ENCODE results near the gene SPON2.
A peak's percentile ranks its signal among the peaks of the same experiment; 100 is the strongest.

Gene SPON2

DNA sequence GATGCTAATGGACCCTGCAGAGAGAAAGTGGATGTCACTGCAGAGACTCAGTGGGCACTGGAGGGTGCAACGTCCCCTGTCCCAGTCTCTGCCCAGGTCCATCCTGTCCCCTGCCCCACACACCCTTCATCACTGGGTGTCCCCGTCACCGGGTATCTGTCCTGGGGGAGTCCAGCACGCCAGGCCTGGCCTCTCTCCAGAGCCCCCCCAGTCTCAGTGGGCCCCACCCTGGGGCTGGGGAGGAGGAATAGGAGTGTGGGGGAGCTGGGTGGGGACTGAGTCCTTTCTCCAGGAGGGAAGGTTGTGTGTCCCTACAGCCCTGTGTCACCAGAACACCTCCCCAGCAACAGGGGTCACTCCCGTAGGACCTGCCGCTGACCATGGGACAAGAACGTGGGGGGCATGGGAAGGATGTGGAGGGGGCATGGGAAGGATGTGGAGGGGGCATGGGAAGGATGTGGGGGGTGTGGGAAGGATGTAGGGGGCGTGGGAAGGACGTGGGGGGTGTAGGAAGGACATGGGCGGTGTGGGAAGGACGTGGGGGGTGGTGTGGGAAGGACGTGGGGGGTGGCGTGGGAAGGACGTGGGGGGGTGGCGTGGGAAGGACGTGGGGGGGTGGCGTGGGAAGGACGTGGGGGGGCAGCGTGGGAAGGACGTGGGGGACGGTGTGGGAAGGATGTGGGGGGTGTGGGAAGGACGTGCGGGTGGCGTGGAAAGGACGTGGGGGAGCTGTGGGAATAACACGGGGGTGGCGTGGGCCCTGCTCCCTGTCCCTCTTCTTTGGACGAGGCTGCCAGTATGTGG, 21.0 kb upstream of the SPON2 start:
- no peak for DNase-seq

DNA sequence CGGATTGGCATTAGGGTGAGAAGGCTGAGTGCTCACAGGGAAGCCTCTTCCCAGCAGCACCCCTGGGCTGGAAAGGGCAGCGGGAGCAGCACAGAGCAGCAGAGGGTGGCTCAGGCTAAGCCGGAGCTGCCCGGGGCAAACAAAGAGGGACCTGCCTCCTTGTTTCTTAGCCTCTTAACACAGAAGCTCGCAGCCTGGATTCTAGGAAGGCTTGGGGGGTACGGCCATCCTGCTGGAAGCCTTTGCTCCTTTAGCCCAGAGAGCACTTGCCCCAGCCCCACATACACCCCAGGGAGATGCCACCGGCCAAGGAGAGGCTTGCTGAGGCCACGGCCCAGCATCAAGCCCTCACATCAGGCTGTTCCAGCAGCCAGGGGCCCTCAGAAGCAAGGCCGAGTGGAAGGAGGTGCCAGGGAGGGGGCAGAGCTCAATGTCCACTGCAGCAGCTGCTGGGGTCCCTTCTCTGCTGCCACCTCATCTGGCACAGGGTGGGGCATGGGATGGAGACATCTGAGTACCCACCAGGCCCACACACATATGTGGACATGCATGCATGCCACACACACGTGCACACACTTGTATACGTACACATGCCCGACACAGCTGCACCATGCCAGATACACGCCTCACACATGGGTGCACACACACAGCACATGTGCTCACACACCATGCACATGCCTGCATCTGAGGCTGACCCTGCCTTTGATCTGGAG, 20.3 kb upstream of the SPON2 start:
- DNase-seq: no peak

DNA sequence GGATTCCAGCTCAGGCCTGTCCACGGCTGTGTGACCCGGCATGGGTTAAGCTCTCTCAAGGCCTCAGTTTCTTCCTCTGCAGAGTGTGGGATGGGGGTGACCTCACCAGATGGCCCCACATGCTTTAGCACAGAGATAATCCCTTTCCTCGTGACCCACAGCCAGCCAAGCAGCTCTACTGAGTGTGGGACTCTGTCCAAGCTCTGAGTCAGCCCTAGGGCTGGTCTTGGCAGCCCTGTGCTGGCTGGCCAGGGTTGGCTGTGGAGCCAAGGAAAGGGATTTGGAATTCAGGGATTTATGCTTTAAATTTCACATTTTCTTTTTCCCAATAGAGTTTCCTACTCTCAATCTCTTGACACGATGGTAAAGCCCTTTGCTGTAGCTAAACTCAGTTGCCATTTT, 19.7 kb upstream of the SPON2 start:
- DNase-seq: no peak

DNA sequence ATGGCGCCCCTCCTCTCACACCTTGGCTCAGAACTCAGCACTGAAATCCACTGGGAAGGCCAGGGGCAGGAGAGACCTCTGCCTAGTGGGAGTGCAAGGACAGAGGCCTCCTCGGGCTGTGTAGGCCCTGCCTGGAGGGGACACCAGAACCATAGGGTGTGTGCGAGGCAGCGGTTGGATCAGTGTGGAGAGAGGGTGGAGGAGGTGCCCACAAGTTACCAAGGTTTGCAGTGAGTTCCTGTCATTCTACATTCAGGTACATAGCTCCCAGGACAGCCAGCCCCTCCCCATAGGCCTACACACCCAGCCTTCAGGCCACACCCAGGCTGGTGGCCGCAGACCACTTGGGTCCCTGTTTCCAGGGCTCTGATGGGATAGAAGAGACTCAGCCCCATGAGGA, 19.2 kb upstream of the SPON2 start:
- DNase-seq: no peak

DNA sequence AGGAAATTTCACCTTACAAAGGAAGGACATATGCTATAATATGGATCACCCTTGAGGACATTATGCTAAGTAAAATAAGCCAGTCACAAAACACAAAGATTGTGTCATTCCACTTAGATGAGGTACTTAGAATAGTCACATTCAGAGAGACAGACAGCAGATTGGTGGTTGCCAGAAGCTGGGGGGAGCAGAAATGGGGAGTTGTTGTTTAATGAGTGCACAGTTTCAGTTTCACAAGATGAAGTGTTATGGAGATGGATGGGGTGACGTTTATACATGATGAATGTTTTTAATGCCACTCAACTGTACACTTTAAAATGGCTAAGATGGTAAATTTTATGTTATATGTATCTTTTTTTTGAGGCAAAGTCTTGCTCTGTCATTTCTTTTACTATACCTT, 14.8 kb upstream of the SPON2 start:
- DNase-seq: no peak

DNA sequence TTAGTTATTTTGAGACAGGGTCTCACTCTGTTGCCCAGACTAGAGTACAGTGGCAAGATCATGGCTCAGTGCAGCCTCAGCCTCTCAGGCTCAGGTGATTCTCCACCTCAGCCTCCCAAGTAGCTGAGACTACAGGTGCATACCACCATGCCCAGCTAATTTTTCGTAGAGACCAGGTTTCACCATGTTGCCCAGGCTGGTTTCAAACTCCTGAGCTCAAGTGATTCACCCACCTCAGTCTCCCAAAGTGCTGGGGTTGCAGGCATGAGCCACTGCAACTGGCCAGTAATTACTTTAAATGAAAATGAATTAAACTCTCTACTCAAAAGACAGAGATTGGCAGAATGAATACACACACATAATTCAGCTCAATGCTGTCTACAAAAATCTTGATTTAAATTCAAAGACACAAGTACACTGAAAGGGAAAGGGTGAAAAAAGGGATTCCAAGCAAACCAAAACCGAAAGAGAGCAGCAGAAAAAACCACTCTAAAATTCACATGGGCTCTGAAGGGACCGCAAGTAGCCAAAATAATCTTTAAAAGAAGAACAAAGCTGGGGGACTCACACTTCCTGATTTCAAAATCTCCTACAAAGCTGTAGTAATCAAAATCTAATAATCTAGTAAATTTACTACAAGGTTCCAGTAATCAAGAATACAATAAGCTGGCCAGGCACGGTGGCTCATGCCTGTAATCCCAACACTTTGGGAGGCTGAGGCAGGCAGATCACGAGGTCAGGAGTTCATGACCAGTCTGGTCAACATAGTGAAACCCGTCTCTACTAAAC, 11.8 kb upstream of the SPON2 start:
- DNase-seq: no peak

DNA sequence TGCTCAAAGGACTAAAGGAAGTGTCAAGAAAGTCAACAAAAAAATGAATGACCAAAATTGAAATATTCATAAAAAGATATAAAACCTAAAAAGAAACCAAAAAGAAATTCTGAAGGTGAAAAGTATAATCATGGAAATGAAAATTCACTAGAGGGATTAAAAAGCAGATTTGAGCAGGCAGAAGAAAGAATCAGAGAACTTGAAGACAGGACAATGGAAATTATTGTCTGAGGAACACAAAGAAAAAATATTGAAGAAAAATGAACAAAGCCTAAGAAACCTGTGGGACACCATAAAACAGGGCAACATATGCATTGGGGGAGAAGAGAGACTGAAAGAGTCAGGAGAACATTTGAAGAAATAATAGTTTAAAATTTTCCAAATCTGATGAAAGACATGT, 9.9 kb upstream of the SPON2 start:
- DNase-seq: no peak

DNA sequence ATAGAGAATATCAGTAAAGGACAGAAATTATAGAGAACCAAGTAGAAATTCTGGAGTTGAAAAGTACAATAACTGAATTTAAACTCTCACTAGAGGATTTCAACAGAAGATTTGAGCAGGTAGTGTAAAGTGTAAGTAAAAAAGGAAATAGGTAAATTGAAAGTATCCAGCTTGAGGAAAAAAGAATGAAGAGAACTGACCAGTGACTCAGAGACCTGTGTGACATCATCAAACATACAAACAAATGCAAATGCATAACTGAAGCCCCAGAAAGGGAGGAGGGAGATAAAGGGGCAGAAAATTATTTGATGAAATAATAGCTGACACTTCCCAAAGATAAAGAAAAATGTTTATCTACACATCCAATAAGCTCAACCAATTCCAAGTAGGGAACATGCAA, 8.3 kb upstream of the SPON2 start:
- no peak for DNase-seq

DNA sequence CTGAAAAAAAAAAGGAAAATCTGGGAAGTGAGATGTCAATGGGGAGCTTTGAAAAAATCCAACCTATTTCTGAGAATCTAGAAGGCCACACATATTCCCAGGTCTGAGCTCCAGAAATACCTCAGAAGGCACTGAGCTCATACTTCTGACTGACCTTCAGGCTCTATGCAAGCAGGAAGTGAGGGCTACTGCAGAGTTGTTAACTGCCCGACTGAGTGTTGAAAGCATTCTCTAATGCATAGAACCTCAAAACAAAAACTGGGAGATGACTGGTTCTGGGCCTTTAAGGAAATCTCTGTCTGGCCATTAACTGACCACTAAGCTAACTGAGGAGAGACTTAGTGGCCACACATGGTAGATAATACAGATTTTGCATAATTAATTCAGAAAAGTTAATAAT, 7.6 kb upstream of the SPON2 start:
- no peak for DNase-seq

DNA sequence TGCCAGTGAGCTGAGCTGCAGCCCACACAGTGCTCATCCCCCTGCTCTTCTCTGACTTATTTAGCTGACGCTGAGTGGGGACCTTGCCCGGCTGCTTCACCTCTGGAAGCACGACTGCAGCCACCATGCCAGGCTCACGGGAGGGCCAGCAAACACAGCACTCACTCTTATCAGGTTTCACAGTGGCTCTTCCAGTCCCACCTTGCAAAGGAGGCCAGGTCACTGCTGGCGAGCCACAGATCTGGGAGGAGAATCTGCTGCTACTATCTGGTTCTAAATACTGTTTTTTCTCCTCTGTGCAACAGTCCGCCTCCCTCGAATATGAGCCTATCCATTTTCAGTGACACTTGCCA, 6.7 kb upstream of the SPON2 start:
- DNase-seq: no peak

DNA sequence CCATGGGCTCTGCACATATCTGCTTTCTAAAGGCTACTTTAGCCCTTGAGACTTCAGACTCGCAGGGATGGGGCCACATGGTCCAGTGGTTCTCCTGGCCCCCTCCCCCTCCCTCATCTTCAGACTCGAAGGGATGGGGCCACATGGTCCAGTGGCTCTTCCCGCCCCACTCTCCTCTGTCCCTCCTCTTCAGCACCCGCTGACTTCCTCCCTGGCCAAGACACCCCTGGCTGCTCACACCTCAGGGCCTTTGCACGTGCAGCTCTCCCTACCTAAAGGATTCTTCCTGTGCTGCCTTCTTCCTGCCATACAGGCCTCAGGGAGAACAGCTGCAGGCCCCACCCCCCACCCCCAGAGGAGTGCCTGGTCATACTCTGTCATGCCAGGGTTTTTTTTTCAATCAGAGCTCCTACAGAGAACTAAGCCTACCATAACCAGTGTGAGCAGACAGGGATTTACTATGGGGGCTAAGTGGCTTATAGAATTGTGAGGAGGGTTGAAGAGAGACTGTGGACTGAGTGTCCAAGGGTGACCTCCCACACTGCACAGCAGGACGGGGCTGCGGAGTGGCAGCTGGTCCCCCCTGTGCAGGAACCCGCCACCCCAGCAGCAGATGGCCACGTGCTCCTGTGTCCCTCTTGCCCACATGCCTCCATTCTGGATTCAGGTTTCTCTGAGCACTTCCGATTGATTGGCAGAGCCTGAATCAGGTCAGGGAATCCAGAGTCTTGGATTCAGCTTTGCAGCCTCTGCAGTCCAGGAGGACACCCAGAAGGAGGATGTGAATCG, 6.1 kb upstream of the SPON2 start:
- no peak for DNase-seq

DNA sequence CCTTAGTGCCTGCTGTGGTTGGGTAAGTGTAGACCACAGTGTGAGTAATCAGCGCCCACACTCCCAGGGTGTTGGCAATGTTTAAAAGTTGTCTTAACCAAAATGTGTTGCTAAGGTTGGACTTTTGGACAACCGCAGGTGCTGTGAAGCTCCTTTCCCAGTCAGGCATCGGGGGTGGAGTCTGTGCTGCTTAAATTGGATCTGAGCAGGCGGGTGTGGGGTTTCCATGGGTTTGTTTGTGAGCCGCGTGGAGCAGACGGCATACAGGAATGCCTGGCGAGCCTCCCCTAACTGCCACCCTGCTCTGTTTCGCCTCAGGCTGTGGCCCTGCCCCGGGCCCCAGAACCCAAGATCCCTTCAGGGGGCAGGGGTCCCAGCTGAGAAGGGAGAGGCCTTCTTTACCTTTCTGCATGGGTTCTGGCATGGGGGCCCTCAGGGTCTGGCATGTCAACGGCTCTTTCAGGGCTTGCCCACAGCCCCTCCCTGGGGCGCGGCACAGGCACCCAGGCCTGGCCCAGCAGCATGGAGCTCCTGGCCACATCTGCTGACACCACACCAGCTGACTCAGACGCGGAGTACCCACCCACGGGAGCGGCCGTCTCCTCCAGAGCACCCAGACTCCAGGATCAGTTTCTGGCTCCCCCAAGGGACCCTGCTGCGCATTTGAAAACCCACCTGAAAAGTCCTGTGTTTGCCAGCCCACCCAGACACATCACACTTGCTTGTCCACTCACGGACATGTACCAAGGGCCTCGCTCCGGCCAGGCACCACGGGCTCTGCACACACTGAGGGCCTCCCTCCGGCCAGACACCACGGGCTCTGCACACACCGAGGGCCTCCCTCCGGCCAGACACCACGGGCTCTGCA, 5.1 kb upstream of the SPON2 start:
- no peak for DNase-seq

DNA sequence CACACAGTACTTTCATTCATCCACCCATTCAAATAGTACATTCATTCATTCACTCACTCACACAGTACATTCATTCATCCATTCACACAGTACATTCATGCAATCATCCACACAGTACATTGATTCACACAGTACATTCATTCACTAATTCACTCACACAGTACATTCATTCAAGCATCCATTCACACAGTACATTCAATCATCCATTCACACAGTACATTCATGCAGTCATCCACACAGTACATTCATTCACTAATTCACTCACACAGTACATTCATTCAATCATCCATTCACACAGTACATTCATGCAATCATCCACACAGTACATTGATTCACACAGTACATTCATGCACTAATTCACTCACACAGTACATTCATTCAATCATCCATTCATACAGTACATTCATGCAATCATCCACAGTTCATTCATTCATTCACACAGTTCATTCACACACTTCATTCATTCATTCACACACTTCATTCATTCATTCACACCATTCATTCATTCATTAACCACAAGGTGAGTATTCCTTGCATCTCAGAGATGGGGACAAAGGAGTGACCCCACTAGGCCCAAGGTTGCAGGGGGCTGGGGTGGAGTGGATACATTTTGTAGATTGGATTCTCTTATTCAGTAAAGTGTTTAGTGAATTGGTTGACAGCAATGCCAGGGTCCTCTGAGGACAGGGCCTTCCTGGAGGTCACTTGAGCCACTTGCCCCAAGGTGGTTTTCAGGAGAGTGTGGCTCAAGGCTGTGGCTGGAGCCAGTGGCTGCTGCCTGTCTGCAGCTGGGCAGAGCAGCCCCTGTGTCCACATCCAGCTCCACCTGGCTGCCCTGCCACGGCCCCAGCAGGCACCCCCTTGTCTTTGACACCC, 4.3 kb upstream of the SPON2 start:
- DNase-seq: no peak

DNA sequence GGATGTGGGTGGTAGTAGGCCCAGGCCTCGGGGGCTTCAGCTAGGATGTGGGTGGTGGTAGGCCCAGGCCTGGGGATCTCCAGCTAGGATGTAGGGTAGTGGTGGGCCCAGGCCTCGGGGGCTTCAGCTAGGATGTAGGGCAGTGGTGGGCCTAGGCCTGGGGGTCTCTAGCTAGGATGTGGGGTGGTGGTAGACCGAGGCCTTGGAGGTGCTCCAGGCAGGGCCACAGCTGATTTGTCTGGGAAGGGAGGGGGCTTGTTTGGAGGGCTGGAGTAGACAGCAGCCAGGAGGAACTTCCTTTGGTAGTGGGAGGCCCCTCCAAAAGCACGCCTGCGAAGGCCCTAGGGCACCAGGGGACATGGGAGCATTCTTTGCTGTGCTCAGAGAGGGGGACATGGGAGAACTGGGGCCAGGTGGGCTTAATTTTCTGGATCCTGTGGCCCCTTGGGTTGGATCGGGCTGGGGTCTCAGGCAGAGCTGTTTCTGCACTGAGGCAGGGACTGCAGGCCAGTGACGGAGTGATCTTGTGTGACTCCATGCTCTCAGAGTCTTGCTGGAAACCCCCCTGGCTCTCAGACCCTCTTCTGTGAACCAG, 3.3 kb upstream of the SPON2 start:
- DNase-seq: no peak

DNA sequence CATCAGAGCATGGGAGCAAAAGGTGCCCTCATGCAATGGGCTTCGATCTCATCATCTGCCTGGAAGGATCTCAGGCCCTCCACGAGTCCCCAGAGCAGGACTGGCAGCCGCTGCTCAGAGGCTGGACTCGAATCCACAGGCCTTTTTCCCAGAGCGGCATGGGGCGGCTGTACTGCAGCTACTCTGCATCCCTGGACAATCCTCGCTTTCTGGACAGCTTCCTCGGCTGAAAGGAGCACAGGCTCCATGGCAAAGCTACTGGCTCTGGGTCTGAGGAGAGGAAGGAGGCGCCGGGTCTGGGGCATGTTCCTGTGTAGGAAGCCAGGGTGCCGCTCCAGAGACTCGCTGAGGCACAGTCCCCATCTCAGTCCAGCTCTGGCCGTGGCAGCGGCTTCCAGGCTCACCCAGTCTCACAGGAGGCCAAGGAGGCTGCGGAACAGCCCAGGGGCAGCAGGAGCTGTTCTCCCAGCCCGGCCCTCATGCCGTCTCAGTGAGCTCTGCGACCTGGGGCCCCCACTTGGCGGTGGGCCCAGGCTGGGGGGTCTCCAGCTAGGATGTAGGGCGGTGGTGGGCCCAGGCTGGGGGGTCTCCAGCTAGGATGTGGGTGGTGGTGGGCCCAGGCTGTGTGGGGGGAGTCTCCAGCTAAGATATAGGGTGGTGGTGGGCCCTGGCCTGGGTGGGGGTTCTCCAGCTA, 2.7 kb upstream of the SPON2 start:
- no peak for DNase-seq

DNA sequence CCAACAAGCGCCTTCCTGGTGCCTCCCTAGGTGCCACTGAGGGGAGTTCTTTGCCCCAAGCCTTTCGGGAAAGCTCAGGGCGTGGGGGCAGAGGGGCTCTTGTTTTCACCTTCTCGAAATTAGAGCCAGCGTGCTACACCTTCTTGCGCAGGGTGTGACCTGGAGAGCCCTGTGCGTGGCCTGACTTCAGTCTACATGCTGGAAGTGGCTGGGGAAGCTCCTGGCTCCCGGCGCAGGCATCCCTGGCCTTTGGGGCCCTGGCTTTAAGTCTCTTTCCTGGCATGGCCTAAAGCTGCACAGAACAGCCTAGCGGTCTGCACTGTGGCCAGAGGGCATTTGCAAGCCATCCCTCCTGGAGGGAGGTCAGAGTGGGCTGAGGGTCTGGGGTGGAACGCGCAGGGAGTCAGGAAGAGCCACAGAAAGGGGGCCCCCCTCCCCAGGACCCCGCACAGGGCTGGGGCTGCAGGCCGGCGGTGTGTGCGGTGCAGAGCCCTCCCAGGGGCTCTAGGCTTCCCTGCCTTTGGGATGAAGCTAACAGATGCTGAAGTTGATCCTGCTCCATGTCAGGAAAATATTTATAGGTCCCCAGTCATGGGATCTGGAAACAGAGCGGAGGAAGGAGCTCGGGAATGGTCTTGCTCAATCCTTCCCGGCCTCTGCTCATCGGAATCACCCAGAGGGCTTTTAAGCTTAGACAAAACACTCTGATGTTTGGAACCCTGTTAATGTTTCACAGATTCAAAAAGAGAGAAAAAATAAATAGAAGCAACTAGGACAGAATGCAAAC, 781 bp upstream of the SPON2 start:
- no peak for DNase-seq

DNA sequence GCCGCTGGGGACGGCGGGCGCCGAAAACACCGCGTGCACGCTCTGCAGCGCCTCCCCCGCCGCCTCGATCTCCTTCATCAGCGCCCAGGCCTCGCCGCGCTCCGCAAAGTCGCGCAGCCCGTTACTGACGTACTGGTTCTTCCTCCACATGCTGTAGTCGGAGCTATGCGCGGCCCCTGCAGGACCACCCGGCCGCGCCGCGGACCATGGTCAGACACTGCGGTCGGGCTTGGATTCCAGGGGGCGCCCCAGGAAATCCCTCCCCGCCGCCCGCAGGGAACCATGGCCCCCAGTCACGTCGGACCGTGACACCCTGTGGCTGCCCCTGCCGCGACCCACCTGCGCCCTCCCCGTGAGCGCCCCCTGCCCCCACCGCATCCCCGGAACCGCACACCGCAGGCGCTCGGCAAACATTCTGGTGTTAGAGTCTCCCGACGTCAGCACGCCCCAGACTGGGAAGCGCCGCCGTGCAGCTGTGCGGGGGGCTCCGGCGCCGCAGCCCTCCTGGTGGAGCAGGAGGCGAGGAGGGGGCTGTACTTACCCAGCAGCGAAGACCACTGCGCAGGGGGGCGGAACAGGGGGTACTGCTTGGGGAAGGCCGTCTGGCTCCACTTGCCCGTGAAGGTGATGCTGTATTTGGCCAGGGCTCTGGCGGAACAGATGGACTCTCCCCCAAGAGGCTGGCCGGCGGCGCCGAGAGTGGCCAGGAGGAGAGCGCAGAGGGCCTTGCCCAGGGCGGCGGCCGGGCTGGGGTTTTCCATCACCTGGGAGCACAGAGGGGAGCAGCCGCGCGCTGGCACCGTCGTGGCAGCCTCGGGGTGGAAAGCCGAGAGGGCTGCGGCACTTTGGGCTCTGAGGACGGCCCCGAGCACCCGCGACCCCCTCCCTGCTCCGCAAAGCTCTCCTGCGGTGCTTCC, 814 bp downstream of the SPON2 start:
- peak; percentile 34 to 50 for DNase-seq

DNA sequence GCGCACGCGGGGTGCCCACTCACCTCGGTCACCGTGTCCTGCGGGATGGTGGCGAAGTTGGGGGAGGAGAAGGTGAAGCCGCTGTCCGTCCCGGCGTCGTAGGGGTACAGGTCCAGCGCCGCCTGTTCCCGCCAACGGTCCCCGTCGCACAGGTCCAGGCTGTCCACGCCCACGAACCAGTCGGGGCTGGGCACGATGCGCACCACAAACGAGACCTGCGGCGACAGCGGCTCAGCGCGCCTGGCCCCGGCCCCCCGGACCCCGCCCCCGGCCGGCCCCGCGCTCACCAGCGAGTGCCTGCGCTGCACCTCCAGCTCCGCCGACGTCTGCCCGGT, 1.4 kb downstream of the SPON2 start:
- no peak for DNase-seq
